Left ventricle myocardium inferior (tissue), 1 donor: ENCODE measurements around the gene FBXO17. TPM values are rescaled to one million over a fixed set of nuclear protein-coding genes. Genes with fewer than 3 reads are reported as not detected.
"Not testable (repeated sequence)": the region's sequence is repeated elsewhere in the genome, so short reads cannot be mapped to it uniquely, and the experiment has no call there.

ENCODE experiments used
- DNase-seq: peaks from one replicate; pipeline ENCODE4 v3.0.0-alpha.2; 2020
- H3K27ac ChIP-seq: fragments of 200-600 bp; replicated peaks from 2 replicates; pipeline ENCODE4 v1.8.0; 2021
- H3K27me3 ChIP-seq: fragments of 200-600 bp; 2 replicates; pipeline ENCODE4 v1.8.0; 2021; ENCODE audit warnings: low read depth
- H3K36me3 ChIP-seq: fragments of 200-600 bp; 2 replicates; pipeline ENCODE4 v1.8.0; 2021
- H3K4me1 ChIP-seq: fragments of 200-600 bp; 2 replicates; pipeline ENCODE4 v1.8.0; 2021
- H3K4me3 ChIP-seq: fragments of 200-600 bp; 2 replicates; pipeline ENCODE4 v1.8.0; 2021; ENCODE audit warnings: mild to moderate bottlenecking, moderate library complexity
- H3K9me3 ChIP-seq: fragments of 200-600 bp; replicated peaks from 2 replicates; pipeline ENCODE4 v1.8.0; 2021
- intact Hi-C: fragments of 100-400 bp; cut with micrococcal nuclease; formaldehyde crosslinking; loops from one replicate; pipeline ENCODE4 v1.11.0; 2022
- total RNA-seq: library from RNA; stranded (reverse); fragmentation: NEBNext Ultra II Directional; extraction: Animal tissue kit (Norgen Biotek cat#: 25700); gene quantifications from one replicate; pipeline ENCODE4 v1.2.1, GENCODE V29; 2021
- TF ChIP-seq, protein P1 (sequence below): fragments of 200-600 bp; IDR thresholded peaks from 2 replicates; pipeline ENCODE4 v1.8.0; 2021; ENCODE audit warnings: antibody characterized with exemption, mild to moderate bottlenecking, borderline replicate concordance
- donor health status: DM: no; HTN: yes; CAD: no; lungs with severe emphysema.

The FBXO17 gene
- total RNA-seq, 1 donor from 2014 or later = 3.0 TPM

DNA sequence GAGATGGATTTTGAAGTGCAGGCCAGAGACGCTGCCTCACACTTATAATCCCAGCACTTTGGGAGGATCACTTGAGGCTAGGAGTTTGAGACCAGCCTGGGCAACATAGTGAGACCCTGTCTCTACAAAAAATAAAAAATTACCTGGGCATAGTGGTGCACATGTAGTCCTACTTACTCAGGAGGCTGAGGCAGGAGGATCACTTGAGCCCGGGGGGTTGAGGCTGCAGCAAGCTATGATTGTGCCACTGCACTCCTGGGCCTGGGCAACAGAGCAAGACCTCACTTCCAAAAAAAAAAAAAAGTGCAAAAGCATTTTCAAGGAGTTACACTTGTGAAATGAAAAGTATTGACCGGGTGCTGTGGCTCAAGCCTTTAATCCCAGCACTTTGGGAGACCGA lies 27.6 kb upstream of the FBXO17 start:
- H3K4me1 ChIP-seq = no peaks in the 10 kb centered on the region
- DNase-seq = no peak
- H3K27ac ChIP-seq = no peak overlapping the region
- H3K9me3 ChIP-seq = no peaks in the 10 kb centered on the region
- TF ChIP-seq, protein P1, sequence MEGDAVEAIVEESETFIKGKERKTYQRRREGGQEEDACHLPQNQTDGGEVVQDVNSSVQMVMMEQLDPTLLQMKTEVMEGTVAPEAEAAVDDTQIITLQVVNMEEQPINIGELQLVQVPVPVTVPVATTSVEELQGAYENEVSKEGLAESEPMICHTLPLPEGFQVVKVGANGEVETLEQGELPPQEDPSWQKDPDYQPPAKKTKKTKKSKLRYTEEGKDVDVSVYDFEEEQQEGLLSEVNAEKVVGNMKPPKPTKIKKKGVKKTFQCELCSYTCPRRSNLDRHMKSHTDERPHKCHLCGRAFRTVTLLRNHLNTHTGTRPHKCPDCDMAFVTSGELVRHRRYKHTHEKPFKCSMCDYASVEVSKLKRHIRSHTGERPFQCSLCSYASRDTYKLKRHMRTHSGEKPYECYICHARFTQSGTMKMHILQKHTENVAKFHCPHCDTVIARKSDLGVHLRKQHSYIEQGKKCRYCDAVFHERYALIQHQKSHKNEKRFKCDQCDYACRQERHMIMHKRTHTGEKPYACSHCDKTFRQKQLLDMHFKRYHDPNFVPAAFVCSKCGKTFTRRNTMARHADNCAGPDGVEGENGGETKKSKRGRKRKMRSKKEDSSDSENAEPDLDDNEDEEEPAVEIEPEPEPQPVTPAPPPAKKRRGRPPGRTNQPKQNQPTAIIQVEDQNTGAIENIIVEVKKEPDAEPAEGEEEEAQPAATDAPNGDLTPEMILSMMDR = no peak
- intact Hi-C loops = no loop called here
- no peak overlapping the region for H3K4me3 ChIP-seq
- H3K27me3 ChIP-seq = peaks cover 57% of the 10 kb centered on the region
- no peaks in the 10 kb centered on the region for H3K36me3 ChIP-seq

DNA sequence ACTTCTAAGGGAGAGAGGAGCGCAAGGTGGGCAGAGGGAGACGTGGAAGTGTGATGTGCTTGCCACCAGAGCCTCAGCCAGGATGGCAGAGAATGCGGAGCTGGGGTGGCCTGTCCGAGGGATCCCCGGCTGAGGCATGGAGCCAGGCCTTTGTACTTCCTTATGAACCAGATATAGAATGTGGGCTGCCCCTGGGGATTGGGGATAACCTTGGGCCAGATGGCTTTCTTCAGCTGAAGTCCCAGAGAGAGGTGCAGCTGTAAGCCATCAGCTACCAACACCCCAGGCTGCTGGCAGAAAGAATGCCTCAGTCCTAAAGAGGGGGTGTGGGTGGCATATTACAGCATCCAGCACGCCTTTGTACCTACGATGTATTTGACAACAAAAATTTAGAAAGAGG lies 25.5 kb upstream of the FBXO17 start:
- no peak for DNase-seq
- TF ChIP-seq, protein P1 = no peak
- H3K9me3 ChIP-seq = no peaks in the 10 kb centered on the region
- H3K4me3 ChIP-seq = no peak overlapping the region
- intact Hi-C loops = no loop called here
- H3K36me3 ChIP-seq = no peaks in the 10 kb centered on the region
- no peaks in the 10 kb centered on the region for H3K4me1 ChIP-seq
- H3K27ac ChIP-seq = no peak overlapping the region
- peaks cover 57% of the 10 kb centered on the region for H3K27me3 ChIP-seq

DNA sequence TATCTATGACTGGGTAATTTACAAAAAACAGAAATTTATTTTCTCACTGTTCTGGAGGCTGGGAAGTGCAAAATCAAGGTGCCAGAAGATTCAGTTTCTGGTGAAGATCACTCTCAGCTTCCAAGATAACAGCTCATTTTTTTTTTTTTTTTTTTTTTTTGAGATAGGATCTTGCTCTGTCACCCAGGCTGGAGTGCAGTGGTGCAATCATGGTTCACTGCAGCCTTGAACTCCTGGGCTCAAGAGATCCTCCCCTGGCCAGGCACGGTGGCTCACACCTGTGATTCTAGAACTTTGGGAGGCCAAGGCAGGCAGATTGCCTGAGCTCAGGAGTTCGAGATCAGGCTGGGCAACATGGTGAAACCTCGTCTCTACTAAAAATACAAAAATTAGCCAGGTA lies 22.0 kb upstream of the FBXO17 start:
- H3K27ac ChIP-seq, H3K9me3 ChIP-seq, intact Hi-C loops, H3K4me3 ChIP-seq, DNase-seq, H3K4me1 ChIP-seq, H3K36me3 ChIP-seq: not testable (repeated sequence)
- H3K27me3 ChIP-seq = peaks cover 58% of the 10 kb centered on the region

DNA sequence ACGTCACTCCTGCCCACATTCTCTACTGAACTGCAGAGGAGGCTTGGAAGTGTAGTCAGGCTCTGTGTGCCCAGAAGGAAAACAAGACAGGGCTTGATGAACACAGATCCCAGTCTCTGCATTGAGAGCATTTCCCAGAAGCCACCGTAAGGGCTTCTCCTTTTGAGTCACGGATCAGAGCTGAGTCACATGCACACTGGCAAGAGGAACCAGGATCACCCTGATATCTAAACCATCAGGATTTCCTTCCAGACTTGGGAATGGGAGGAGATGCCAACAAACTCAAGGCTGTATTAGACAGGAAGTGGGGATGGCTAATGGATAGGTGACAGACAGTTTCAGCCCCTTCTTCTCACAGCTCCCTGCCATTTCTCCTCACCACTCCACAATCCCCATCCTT lies 17.7 kb upstream of the FBXO17 start:
- Histone ChIP-seq H3K27me3 (peaks cover 56% of the 10 kb centered on the region), H3K36me3 (no peaks in the 10 kb centered on the region), H3K9me3 (peaks cover 4% of the 10 kb centered on the region), H3K4me3 (no peak overlapping the region), H3K27ac (no peak overlapping the region), H3K4me1 (no peaks in the 10 kb centered on the region)
- intact Hi-C loops = no loop called here
- TF ChIP-seq, protein P1 = no peak
- no peak for DNase-seq

DNA sequence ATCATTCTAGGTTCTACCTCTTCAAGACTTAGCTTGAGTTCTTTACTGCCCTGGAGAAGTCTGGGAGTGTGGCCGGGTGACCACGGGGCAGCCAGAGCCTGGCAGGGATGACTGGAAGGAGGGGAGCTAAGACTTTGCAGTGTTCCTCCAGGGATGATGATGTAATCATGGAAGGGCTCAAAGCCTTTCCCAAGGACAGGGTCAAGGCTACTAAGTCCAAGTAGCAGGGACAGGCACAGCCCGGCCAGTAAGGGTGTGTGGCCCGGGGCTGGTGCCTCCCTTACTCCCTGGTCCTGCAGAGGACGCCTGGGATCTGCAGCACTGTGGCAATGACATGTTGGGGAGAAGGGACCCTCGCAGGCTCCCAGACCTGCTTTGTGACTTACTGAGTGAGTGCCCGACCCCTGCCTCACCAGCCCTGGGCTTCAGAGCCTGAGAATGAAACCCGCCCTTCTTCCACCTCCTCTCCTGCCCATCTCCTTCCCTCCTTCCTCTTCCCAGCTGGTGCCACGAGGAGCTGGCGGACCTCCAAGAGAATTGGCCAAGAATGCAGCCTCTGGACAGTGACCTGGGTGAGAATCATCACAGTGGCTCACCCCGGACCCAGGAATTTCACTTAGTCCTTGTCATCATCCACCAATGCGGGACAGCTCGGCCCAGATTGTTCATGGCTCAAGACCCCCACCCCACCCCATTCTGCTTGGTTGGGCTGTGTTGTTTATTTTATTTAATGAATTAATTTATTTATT lies 15.6 kb upstream of the FBXO17 start:
- no peak for DNase-seq
- Histone ChIP-seq H3K36me3 (no peaks in the 10 kb centered on the region), H3K4me1 (no peaks in the 10 kb centered on the region), H3K27ac (no peak overlapping the region), H3K27me3 (peaks cover 67% of the 10 kb centered on the region), H3K9me3 (peaks cover 4% of the 10 kb centered on the region), H3K4me3 (no peak overlapping the region)
- intact Hi-C loops = no loop called here
- TF ChIP-seq, protein P1 = no peak

DNA sequence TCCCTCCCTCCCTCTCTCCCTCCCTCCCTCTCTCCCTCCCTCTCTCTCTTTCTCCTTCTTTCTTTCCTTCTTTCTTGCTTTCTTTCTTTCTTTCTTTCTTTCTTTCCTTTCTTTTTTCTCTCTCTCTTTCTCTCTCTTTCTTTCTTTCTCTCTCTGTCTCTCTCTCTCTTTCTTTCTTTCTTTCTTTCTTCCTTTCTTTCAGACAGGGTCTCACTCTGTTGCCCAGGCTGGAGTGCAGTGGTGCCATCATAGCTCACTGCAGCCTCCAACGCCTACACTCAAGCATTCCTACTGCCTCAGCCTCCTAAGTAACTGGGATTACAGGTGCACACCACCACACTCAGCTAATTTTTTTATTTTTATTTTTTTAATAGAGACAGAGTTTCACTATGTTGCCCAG lies 14.1 kb upstream of the FBXO17 start:
- intact Hi-C loops, H3K27ac ChIP-seq, H3K4me1 ChIP-seq, DNase-seq, H3K36me3 ChIP-seq, H3K4me3 ChIP-seq: not testable (repeated sequence)
- peaks cover 15% of the 10 kb centered on the region for H3K9me3 ChIP-seq
- H3K27me3 ChIP-seq = peaks cover 78% of the 10 kb centered on the region
